NCI-H2081 treated with DMSO at 0.1 percent for 48 hours (cell line): Measurements from ENCODE around the gene KRTAP10-12.

Experiments
- DNase-seq: peaks from one replicate; lab custom pipeline; 2025; lab: John Stamatoyannopoulos, UW

The KRTAP10-12 gene

DNA sequence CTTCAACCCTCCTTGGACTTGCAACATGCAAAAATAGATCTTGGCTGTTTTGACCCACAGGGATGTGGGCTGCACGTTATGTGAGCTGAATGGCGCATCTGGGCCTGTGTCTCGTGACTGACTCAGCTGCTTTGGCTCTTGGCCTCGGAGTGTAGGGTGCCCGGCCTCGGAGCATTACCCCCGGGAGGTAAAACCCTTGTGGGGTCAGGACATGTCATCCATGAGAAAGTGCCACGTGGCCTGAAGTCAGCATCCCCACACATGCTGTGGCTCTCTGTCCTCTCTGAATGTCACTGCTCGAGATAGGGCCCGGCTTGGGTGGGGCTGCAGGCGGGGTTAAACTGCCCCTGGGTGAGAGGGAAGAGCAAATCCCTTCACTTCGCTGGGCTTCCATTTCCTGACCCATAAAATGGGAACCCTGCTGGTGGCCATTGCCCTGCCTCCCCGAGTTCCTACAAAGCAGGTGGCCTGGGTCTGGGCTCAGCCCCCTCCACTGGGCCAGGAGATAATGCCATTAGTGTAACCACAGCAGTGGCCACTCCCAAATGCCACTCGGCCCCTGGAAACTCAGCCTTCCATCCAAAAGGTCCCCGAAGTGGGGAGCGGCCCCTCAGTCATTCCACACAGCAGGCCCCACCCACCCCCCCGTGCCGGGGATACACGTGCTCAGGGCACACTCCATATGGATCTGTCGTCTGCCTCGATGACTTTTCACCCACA, 37.2 kb downstream of the KRTAP10-12 start:
- no peak for DNase-seq

DNA sequence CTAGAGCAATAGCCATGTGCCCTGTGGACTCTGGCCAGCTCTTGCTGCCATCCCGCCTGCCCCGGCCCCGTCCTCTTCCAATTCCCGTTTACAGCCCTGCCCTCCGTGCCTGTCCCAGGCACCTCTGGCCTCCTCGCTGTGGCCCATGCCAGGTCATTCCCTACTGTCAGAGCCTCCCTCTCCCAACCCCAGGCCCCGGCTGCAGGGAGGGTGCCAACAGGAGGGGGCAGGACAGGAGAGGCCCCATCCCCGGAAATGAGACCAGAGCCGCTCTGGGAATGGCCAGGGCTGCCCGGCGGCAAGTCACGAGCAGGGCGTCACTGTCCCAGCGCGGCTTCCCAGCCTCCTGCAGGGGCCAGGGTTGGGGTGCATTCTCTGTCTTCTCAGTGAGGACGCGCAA, 37.9 kb downstream of the KRTAP10-12 start:
- DNase-seq, result no peak

DNA sequence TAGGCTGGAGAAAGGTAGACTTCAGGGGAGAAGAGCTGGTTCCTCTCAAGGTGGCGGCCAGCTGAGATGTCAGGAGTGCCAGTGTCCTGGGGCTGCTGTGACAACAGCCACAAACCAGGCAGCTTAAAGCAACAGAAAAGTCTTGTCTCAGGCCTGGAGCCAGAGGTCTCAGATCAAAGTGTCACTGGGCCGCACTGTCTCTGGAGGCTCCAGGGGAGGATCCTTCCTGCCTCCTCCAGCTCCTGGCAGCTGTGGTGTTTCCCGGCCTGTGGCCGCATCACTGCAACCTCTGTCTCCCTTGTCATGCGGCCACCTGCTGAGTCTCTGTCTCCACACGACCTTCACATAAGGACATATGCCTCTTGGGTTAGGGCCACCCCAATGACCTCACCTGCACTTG, 38.8 kb downstream of the KRTAP10-12 start:
- DNase-seq, result no peak

DNA sequence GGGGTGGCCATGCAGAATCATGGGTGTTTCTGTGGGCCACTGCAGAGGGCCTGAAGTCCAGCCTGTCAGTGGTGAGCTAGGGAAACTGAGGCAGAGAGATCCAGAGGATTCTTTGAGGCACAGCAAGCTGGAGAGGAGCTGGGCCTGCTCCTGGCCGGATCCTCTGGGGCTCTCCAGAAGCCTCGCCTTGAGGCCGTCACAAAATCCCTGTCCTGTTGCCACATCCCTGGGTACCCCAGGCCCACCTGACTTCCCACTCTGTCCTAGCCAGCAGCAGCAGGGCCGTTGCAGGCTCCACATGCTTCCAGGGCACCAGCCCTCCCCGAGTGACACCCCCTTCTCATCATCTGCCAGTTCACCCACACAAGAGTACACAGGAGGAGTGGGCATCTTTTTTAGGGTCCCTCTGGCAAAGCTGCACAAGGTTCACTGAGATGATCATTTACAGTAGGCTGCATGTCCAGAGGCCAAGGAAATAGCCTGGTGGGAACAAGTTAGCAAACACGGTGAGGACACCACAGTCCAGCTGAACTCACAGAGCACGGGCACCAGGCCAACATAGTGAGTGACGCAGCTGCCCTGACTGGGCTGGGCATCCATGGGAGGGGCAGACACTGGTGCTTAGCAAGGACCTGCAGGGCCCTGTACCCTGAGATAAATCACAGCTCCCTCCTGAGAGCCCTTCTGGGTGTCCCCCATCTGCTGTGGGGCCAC, 39.5 kb downstream of the KRTAP10-12 start:
- DNase-seq, result no peak

DNA sequence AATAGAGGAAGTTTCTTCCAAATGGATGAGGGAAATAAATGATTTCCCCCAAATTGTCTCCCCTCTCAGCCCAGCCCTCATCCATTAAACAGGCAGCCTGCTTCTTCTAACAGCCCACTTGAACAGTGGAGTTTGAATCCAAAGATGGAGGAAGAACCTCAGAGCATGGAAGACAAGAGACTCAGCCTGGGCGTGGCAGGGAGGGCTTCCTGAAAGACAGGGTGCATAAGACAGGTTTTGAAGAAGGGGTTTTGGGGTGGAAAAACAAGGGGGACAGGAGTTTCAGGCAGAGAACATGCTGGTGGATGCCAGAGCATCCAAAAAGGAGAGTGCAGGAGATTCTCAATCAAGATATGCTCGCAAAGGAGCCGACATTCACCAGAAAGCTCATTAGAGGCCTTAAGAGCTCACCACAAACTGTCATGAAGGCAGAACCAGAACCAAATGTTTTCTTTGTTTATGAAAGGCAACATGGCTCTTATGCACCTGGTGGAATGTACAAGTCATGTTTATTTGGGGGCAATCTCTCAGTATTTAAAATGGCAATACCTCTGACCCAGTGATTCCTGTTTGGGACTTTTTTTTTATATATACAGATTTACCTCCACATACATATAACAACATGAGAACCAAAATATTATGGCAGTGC, 40.9 kb downstream of the KRTAP10-12 start:
- no peak for DNase-seq

DNA sequence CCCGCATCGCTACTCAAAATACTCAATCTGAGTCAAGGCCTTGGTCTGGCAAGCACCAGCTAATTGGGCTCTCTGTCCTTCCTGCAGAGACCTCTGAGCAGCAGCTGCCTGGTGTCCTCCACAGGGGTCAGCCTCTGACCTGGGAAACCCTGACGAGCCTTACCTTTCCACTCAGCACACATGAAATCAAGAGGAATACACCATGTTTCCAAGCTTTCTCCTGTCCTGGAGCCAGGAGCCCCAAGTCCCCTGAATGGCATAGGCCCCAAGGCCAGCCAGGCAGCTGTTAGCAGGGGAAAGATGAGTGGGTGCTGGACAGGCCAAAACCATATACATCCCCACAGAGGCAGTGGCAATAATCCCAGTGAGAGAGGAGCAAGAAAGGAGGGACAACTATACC, 41.6 kb downstream of the KRTAP10-12 start:
- no peak for DNase-seq

DNA sequence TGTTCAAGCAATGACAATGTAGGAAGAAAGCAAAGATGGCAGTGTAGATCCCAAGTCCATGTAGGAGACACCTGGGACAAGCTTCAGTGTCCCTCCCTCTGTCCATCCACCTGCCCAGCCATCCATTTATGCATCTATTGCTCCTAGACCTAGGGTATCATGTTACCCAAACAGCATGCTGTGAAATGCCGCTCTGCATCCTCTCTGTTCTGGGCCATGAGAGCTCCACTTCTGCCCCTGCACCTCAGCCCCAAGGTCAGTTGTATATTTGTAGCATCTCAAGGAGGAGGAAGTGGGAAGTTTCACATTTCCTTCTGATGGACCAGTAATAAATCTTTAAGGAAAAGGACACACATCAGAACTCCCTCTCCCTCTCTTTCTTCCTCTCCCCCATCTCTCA, 42.3 kb downstream of the KRTAP10-12 start:
- no peak for DNase-seq

DNA sequence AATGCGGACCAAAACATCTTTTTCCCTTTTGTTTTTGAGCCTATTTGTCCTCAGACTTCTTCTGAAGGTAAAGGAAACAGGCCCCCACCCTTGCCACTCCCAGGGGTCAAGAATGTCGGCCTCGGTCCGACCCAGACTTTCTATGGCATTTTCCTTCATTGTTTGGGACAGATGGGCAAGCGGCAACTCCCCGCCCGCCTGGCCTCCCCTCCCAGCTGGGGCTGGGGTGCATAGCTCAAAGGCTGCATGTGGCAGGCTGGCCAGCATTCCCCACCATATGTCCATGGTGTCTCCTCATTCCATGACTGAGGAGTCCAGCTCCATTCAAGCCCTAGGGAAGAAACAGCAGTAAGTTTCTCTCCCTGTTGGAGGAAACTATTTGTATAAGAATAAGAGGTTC, 43.8 kb downstream of the KRTAP10-12 start:
- DNase-seq, result no peak

DNA sequence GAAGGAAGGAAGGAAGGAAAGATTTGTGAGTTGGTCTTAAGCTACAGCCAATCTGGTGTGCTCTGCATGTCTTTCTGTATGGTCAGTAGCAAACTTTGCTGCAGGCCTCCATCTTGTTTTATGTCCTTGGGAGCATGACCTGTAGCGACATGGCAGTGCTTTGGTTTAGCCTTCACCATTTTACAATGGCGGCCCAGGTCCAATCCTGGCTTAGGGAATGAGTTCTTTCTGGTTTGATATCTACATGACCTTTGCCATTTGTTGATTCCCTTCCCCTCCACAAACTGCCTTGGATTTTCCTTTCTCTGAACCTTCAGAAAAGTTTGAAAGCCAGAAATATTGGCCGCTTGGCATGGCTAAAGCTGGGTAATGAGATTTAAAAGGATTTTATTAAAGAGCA, 44.9 kb downstream of the KRTAP10-12 start:
- DNase-seq, result no peak

DNA sequence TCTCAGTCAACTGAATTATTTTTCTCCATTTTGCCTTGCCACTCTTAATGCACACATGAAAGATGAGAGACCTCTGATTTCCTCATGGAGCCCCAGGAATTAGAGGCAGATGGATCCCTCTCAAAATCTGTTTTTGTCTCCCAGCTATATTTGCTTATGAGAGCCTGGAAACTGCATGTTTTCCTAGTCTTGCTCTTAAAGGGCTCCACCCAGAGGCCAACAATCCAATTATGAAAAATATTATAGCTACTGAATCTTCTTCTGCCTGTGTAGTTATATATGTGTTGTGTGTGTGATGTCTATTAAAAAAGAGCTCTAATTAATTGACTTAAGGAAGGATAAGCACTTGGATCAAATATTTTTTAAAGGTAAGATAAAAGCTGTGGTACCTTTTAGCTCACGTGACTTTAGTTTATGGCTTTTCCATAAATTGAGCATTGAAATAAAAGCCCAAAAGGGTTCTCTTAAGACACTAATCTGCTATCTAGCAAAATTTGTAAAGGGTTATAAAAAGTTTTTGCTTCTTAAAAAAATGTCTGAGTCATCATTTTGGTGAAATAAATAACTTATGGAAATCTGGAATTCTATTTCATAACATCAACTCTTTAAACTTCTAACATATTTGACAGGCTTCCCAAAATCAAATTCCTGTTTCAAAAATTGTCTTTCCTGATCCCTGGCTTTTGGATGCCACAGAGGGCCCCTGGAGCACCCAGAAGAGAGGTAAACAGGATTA, 45.6 kb downstream of the KRTAP10-12 start:
- DNase-seq, result peak; percentile 19
